ENCODE data around the gene LY6G6F.

- TF ChIP-seq POLR2A (IDR thresholded peaks at IDR 0.05), result no peak
- TF ChIP-seq, protein P1, sequence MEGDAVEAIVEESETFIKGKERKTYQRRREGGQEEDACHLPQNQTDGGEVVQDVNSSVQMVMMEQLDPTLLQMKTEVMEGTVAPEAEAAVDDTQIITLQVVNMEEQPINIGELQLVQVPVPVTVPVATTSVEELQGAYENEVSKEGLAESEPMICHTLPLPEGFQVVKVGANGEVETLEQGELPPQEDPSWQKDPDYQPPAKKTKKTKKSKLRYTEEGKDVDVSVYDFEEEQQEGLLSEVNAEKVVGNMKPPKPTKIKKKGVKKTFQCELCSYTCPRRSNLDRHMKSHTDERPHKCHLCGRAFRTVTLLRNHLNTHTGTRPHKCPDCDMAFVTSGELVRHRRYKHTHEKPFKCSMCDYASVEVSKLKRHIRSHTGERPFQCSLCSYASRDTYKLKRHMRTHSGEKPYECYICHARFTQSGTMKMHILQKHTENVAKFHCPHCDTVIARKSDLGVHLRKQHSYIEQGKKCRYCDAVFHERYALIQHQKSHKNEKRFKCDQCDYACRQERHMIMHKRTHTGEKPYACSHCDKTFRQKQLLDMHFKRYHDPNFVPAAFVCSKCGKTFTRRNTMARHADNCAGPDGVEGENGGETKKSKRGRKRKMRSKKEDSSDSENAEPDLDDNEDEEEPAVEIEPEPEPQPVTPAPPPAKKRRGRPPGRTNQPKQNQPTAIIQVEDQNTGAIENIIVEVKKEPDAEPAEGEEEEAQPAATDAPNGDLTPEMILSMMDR (IDR thresholded peaks at IDR 0.05), result no peak
Measured at GRCh38 chr6:31658158-31658688, 48.4 kb upstream of the LY6G6F start.
